ENCODE measurements around the gene ERMN.
"Not testable (repeated sequence)": the region's sequence is repeated elsewhere in the genome, so short reads cannot be mapped to it uniquely, and the experiment has no call there.

The ERMN gene

GRCh38 chr2:157287160-157287559 is 38.5 kb downstream of the ERMN start (continued):
- TF ChIP-seq ZC3H10 (CRISPR knock-in tag; IDR thresholded peaks at IDR 0.05) (no peak), POU6F1 (CRISPR knock-in tag; IDR thresholded peaks at IDR 0.05; ENCODE audit: borderline replicate concordance, low read depth) (no peak), PPARA (CRISPR knock-in tag; IDR thresholded peaks at IDR 0.05; ENCODE audit: borderline replicate concordance) (no peak), SNAI2 (CRISPR knock-in tag; IDR thresholded peaks at IDR 0.05) (no peak), ZNF70 (CRISPR knock-in tag; IDR thresholded peaks at IDR 0.05) (no peak), ZFP3 (CRISPR knock-in tag; IDR thresholded peaks at IDR 0.05) (no peak), ISL1 (CRISPR knock-in tag; IDR thresholded peaks at IDR 0.05) (no peak)

GRCh38 chr2:157283468-157283867 is 42.2 kb downstream of the ERMN start:
- no peak for ATAC-seq
- no peak for TF ChIP-seq ZNF565 (CRISPR knock-in tag; conservative IDR thresholded peaks at IDR 0.05; ENCODE audit: low read depth)
- TF ChIP-seq TOX (CRISPR knock-in tag; IDR thresholded peaks at IDR 0.05; ENCODE audit: borderline replicate concordance), result no peak
- TF ChIP-seq CSRNP3 (CRISPR knock-in tag; IDR thresholded peaks at IDR 0.05), result no peak
- TF ChIP-seq TSHZ2 (CRISPR knock-in tag; IDR thresholded peaks at IDR 0.05), result no peak
- TF ChIP-seq OSR1 (CRISPR knock-in tag; IDR thresholded peaks at IDR 0.05), result no peak
- no peak for TF ChIP-seq GLIS3 (CRISPR knock-in tag; IDR thresholded peaks at IDR 0.05)
- no peak for TF ChIP-seq ZNF8 (CRISPR knock-in tag; IDR thresholded peaks at IDR 0.05)
- no peak for TF ChIP-seq PPARA (CRISPR knock-in tag; IDR thresholded peaks at IDR 0.05; ENCODE audit: borderline replicate concordance)
- TF ChIP-seq ARNTL (CRISPR knock-in tag; IDR thresholded peaks at IDR 0.05; ENCODE audit: borderline replicate concordance, low read depth), result no peak
- TF ChIP-seq CREB5 (CRISPR knock-in tag; IDR thresholded peaks at IDR 0.05; ENCODE audit: low read depth), result no peak
- no peak for TF ChIP-seq BACH2 (CRISPR knock-in tag; IDR thresholded peaks at IDR 0.05; ENCODE audit: borderline replicate concordance)
- no peak for TF ChIP-seq ZC3H10 (CRISPR knock-in tag; IDR thresholded peaks at IDR 0.05)
- TF ChIP-seq ZNF70 (CRISPR knock-in tag; IDR thresholded peaks at IDR 0.05), result no peak
- TF ChIP-seq POU6F1 (CRISPR knock-in tag; IDR thresholded peaks at IDR 0.05; ENCODE audit: borderline replicate concordance, low read depth), result no peak

GRCh38 chr2:157281316-157281715 is 44.3 kb downstream of the ERMN start:
- no peak for ATAC-seq
- no peak for TF ChIP-seq OSR1 (CRISPR knock-in tag; IDR thresholded peaks at IDR 0.05)
- no peak for TF ChIP-seq TOX (CRISPR knock-in tag; IDR thresholded peaks at IDR 0.05; ENCODE audit: borderline replicate concordance)

- not testable (repeated sequence) for ATAC-seq
These were observed 46.3 kb downstream of the ERMN start for GRCh38 chr2:157279311-157279710.
